Right cardiac atrium (tissue), 5 donors: ENCODE results near the gene HLA-DPB1. TPM values are rescaled to one million over a fixed set of nuclear protein-coding genes. Genes with fewer than 3 reads are reported as not detected.

Source experiments
- ATAC-seq, 2 donors: fragments of 200-7000 bp; cut with Tn5 transposase; one replicate each; pipeline versions ENCODE4 v1.8.0 to v1.9.1; 2020; ENCODE audit warnings: moderate library complexity in 2 of 2, mild to moderate bottlenecking in 1 of 2
- DNase-seq, 3 donors: peaks; one replicate each; pipeline ENCODE4 v3.0.0-alpha.2; 2020
- H3K27ac ChIP-seq: one replicate; pipeline ENCODE4 v1.5.1; 2013; ENCODE audit warnings: mild to moderate bottlenecking, low read length, control low read depth, moderate library complexity
- H3K27me3 ChIP-seq: one replicate; pipeline ENCODE4 v1.6.1; 2013; ENCODE audit not compliant: control insufficient read depth, insufficient read depth
- H3K4me1 ChIP-seq: one replicate; pipeline ENCODE4 v1.6.1; 2013; ENCODE audit warnings: low read length; ENCODE audit not compliant: control insufficient read depth, insufficient read depth
- H3K4me3 ChIP-seq: one replicate; pipeline ENCODE4 v1.5.1; 2013; ENCODE audit warnings: low read length, control low read depth
- H3K9me3 ChIP-seq: one replicate; pipeline ENCODE4 v1.6.1; 2013; ENCODE audit warnings: low read length; ENCODE audit not compliant: control insufficient read depth
- WGBS: extraction: QIAGEN DNeasy Blood & Tissue Kit; methylation state at CpG from one replicate; pipeline ENCODE4 v1.1.7; 2013; 5-methylcytosine and 5-hydroxymethylcytosine counted together
- intact Hi-C, 4 donors: fragments of 100-400 bp; cut with DNase I; formaldehyde crosslinking; loops; one replicate each; pipeline versions ENCODE4 v1.11.0 to v1.14.0; 2022 to 2023
- polyA plus RNA-seq: library from polyadenylated mRNA; stranded (reverse); fragments of 200-250 nt; gene quantifications from one replicate; pipeline ENCODE4 v1.2.3, GENCODE V29; 2013
- total RNA-seq, 4 donors: library from RNA; stranded (reverse); fragmentation: NEBNext Ultra II Directional; extraction: Animal tissue kit (Norgen Biotek cat#: 25700); gene quantifications; one replicate each; pipeline ENCODE4 v1.2.1, GENCODE V29; 2021
- donor health status: healthy with polysubstance abuse.
- donor health status: DM: no; HTN: yes; CAD: no.
- donor health status: DM: no; HTN: no; CAD: no.
- donor health status: DM: no; HTN: yes; CAD: no; lungs with severe emphysema.
- donor health status: DM: yes; HTN: yes; CAD: no.

The HLA-DPB1 gene
- total and polyA plus RNA-seq, 5 donors = 35.9 to 71.0 (median 55.8) TPM

- Histone ChIP-seq H3K27me3 (no peaks in the 10 kb centered on the region), H3K4me3 (no peak overlapping the region), H3K27ac (no peak overlapping the region), H3K9me3 (no peaks in the 10 kb centered on the region), H3K4me1 (no peaks in the 10 kb centered on the region)
- WGBS = 96% methylated on average over 1 of the region's 1 CpG
- intact Hi-C loops = no loop called here
- DNase-seq (no peak), ATAC-seq (no peak)
These were observed 29.1 kb downstream of the HLA-DPB1 start for GRCh38 chr6:33104887-33105286.

- Histone ChIP-seq H3K4me3 (no peak overlapping the region), H3K4me1 (no peaks in the 10 kb centered on the region), H3K27me3 (no peaks in the 10 kb centered on the region), H3K27ac (no peak overlapping the region), H3K9me3 (no peaks in the 10 kb centered on the region)
- DNase-seq = no peak
- 91% methylated on average over 3 of the region's 3 CpGs for WGBS
- intact Hi-C loops = no loop called here
- no peak for ATAC-seq
These were observed 29.6 kb downstream of the HLA-DPB1 start for GRCh38 chr6:33105386-33105785.

GRCh38 chr6:33105916-33106871 lies 30.4 kb downstream of the HLA-DPB1 start:
- Histone ChIP-seq H3K27ac (no peak overlapping the region), H3K4me3 (no peak overlapping the region), H3K27me3 (no peaks in the 10 kb centered on the region), H3K9me3 (no peaks in the 10 kb centered on the region), H3K4me1 (no peaks in the 10 kb centered on the region)
- DNase-seq (no peak), ATAC-seq (no peak)
- 68% methylated on average over 9 of the region's 9 CpGs for WGBS
- intact Hi-C loops = no loop called here

DNA sequence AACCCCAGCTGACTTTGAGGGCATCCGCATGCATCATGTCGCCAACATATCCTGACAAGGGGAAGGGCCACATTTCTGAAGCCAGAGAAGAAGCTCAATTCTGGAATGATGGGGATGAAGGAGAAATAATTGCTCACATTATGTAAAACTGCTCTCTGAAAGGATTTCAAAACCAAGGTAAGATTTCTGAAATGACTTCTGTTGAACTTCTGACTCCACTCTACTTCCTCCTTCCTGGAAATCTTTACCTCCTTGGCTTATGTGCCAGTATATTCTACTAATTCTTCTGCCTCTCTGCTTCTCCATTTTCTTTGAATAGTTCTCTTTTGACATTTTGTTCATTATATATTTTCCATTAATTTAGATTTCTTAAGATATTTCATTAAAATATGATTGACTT lies 31.9 kb downstream of the HLA-DPB1 start:
- no peaks in the 10 kb centered on the region for H3K9me3 ChIP-seq
- intact Hi-C loops = no loop called here
- H3K27ac ChIP-seq = no peak overlapping the region
- H3K27me3 ChIP-seq = no peaks in the 10 kb centered on the region
- no peaks in the 10 kb centered on the region for H3K4me1 ChIP-seq
- no peak overlapping the region for H3K4me3 ChIP-seq
- no peak for DNase-seq
- no peak for ATAC-seq
- WGBS = 89% methylated on average over 2 of the region's 2 CpGs

DNA sequence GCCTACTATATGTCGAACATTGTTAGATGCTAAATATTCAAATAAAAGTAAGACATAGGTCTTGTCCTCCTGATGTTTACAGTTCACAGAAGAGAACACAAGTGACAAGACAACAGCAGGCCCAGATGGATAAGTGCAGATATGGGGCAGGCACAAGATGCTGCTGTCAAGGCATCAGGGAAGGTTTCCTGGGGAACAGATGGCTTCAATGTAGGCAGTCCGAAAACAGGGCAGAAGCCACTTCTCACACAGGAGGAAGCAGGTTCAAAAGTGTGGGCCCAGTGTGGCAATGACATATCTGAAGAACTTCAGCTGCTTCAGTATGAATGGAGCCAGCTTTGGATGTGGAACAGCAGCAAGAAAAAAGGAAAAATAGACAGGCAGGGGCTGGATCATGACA lies 32.5 kb downstream of the HLA-DPB1 start:
- Histone ChIP-seq H3K27ac (no peak overlapping the region), H3K4me1 (no peaks in the 10 kb centered on the region), H3K9me3 (no peaks in the 10 kb centered on the region), H3K4me3 (no peak overlapping the region), H3K27me3 (no peaks in the 10 kb centered on the region)
- intact Hi-C loops = no loop called here
- WGBS = 71% methylated on average over 2 of the region's 2 CpGs
- no peak for DNase-seq
- ATAC-seq = no peak

DNA sequence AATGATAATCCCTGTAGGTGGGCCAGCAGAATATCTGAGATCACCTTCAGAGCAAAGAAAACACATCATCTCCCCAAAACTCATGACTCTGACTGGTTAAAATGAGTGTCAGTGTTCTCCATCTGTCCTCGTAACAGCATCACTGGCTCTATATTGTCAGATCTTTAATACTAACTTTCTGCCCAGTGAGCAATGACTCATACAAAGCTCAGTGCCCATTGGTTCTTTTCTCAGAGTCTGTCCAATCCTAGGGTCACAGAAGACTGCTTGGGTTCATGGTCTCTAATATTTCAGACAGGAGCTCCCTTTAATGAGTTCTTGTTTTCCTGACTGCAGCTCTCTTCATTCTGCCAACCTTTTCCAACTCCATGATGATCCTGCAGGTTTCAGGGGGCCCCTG lies 36.4 kb downstream of the HLA-DPB1 start:
- intact Hi-C loops = no loop called here
- Histone ChIP-seq H3K9me3 (no peaks in the 10 kb centered on the region), H3K27ac (no peak overlapping the region), H3K27me3 (peaks cover 2% of the 10 kb centered on the region), H3K4me3 (no peak overlapping the region), H3K4me1 (no peaks in the 10 kb centered on the region)
- ATAC-seq = peak; percentile 93 to 95
- 8% methylated on average over 1 of the region's 1 CpG for WGBS
- DNase-seq = no peak

GRCh38 chr6:33113755-33114154 lies 38.0 kb downstream of the HLA-DPB1 start:
- DNase-seq = peak in 1 of 3 donors; percentile 28
- Histone ChIP-seq H3K27ac (no peak overlapping the region), H3K9me3 (no peaks in the 10 kb centered on the region), H3K4me1 (no peaks in the 10 kb centered on the region), H3K27me3 (peaks cover 2% of the 10 kb centered on the region), H3K4me3 (no peak overlapping the region)
- ATAC-seq = no peak
- intact Hi-C loops = no loop called here
- WGBS = 61% methylated on average over 7 of the region's 7 CpGs

DNA sequence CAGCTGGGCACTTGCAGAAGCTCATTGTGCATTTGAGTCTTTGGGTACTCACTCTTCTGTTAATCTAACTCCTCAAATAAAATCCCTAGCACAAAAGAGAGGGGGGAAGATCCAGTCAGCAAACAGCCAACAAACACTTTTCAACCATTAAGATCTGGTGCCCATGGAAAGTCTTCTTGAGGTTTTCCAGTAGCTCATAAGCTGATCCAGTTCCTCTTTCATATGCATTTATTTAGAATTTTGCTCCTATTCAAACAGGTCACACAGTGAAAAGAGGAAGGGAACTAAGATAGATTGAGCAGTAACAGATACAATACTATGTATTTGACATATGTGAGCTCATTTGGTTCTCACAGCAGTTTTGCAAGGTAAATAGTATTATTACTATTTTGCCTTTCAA lies 38.6 kb downstream of the HLA-DPB1 start:
- DNase-seq = no peak
- no peaks in the 10 kb centered on the region for H3K9me3 ChIP-seq
- H3K27ac ChIP-seq = no peak overlapping the region
- no peak for ATAC-seq
- H3K4me3 ChIP-seq = no peak overlapping the region
- peaks cover 2% of the 10 kb centered on the region for H3K27me3 ChIP-seq
- intact Hi-C loops = no loop called here
- no peaks in the 10 kb centered on the region for H3K4me1 ChIP-seq

- H3K4me3 ChIP-seq = no peak overlapping the region
- no peak for ATAC-seq
- no peak for DNase-seq
- 8% methylated on average over 6 of the region's 6 CpGs for WGBS
- intact Hi-C loops = no loop called here
- H3K27ac ChIP-seq = no peak overlapping the region
- H3K4me1 ChIP-seq = no peaks in the 10 kb centered on the region
- H3K27me3 ChIP-seq = peaks cover 2% of the 10 kb centered on the region
- H3K9me3 ChIP-seq = no peaks in the 10 kb centered on the region
These were observed 40.6 kb downstream of the HLA-DPB1 start for GRCh38 chr6:33116417-33116816.

DNA sequence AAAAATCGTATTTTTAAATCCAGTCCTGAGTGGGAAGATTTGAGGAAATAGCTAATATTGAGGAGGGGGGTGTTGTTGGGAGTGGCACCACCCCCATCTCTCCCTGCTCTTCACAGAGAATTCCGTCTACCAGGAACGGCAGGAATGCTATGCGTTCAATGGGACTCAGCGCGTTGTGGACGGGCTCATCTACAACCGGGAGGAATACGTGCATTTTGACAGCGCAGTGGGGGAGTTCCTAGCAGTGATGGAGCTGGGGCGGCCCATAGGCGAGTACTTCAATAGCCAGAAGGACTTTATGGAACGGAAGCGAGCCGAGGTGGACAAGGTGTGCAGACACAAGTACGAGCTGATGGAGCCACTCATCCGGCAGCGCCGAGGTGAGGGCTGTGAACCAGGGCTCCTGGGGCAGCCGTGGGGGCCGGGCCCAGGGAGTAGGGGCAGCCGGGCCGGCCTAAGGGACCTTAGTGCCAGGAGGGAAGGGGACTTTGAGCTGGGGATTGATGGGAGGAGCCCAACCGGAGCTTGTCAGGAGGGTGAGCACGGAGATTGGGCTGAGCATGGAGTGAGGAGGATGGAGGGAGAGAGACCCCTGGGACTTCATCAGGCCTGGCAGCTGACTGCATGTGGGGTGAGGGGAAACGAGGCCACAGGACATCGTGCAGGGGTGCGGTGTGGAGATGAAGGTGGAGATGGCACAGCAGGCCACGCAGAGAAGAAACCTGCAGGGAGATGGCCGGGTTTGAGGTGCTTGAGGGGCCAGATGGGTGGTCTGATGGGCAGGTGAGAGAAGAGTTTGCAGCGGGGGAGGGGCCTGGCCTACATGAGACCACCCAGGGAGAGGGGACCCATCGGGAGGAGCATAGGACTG lies 41.3 kb downstream of the HLA-DPB1 start:
- 7% methylated on average over 32 of the region's 32 CpGs for WGBS
- H3K27ac ChIP-seq = no peak overlapping the region
- no peak overlapping the region for H3K4me3 ChIP-seq
- intact Hi-C loops = no loop called here
- DNase-seq (peak in 1 of 3 donors; percentile 51), ATAC-seq (peak in 1 of 2 donors; percentile 31)
- H3K4me1 ChIP-seq = no peaks in the 10 kb centered on the region
- no peaks in the 10 kb centered on the region for H3K9me3 ChIP-seq
- peaks cover 2% of the 10 kb centered on the region for H3K27me3 ChIP-seq

DNA sequence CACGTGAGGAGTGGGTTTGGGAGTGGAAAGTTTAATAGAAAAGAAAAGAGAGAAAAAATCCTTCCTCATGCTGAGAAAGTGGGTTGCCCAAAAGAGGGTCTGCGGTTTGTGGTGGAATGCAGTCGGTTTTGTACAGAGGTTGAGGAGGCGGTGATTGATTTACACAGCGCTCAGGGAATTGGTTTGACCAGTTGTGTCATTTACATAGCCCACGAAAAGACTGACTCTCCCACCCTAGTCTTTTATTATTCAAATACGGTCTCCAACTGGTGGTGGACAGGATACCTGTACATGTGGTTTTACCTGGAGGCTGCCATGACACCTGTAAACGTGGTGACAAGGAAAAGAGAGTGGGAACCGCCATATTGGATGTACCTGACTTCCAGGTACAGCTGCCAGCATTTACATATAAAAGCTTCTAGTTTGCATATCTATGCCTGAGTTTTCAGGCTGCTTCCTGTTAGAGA lies 42.1 kb downstream of the HLA-DPB1 start:
- ATAC-seq (no peak), DNase-seq (no peak)
- intact Hi-C loops = no loop called here
- 11% methylated on average over 9 of the region's 9 CpGs for WGBS
- no peaks in the 10 kb centered on the region for H3K9me3 ChIP-seq
- no peak overlapping the region for H3K27ac ChIP-seq
- H3K4me1 ChIP-seq = no peaks in the 10 kb centered on the region
- peaks cover 2% of the 10 kb centered on the region for H3K27me3 ChIP-seq
- no peak overlapping the region for H3K4me3 ChIP-seq
